ENCODE results near the gene NTN1. TPM values are rescaled to one million over a fixed set of nuclear protein-coding genes. Genes with fewer than 3 reads are reported as not detected.

The NTN1 gene
- total RNA-seq, 3 donors from 2014 or later = 2.2 to 3.7 (median 3.3) TPM

- Histone ChIP-seq H3K9me3 (no peaks in the 10 kb centered on the region), H3K36me3 (no peaks in the 10 kb centered on the region), H3K4me3 (no peak overlapping the region), H3K27ac (peak overlapping the region; percentile 65 to 83), H3K27me3 (no peaks in the 10 kb centered on the region), H3K4me1 (peaks cover 0 to 5% of the 10 kb centered on the region in 2 donors)
- DNase-seq (ENCODE audit: low spot score in 2 of 2) = no peak
- intact Hi-C loops (cut with DNase I; ENCODE audit: low total_unique reads) = no loop called here
- TF ChIP-seq POLR2AphosphoS5 (IDR thresholded peaks at IDR 0.05) (no peak), POLR2A (IDR thresholded peaks at IDR 0.05) (no peak), CTCF (IDR thresholded peaks at IDR 0.05) (no peak)
Observed at GRCh38 chr17:9244066-9245052, 223.0 kb downstream of the NTN1 start.

- H3K27me3 ChIP-seq = no peaks in the 10 kb centered on the region
- H3K9me3 ChIP-seq = no peaks in the 10 kb centered on the region
- no peaks in the 10 kb centered on the region for H3K4me1 ChIP-seq
- H3K36me3 ChIP-seq = no peaks in the 10 kb centered on the region
- no peak overlapping the region for H3K4me3 ChIP-seq
- DNase-seq (ENCODE audit: low spot score in 2 of 2) = no peak
- intact Hi-C loops (cut with DNase I; ENCODE audit: low total_unique reads) = no loop called here
- TF ChIP-seq CTCF (IDR thresholded peaks at IDR 0.05) = no peak
- no peak for TF ChIP-seq POLR2A (IDR thresholded peaks at IDR 0.05)
- no peak overlapping the region for H3K27ac ChIP-seq
Observed at GRCh38 chr17:9247401-9247938, 226.2 kb downstream of the NTN1 start.

GRCh38 chr17:9249245-9249953 lies 228.1 kb downstream of the NTN1 start:
- Histone ChIP-seq H3K9me3 (no peaks in the 10 kb centered on the region), H3K27ac (no peak overlapping the region), H3K4me1 (no peaks in the 10 kb centered on the region), H3K36me3 (no peaks in the 10 kb centered on the region), H3K27me3 (no peaks in the 10 kb centered on the region), H3K4me3 (no peak overlapping the region)
- DNase-seq (ENCODE audit: low spot score in 2 of 2) = no peak
- intact Hi-C loops (cut with DNase I; ENCODE audit: low total_unique reads) = no loop called here
- TF ChIP-seq POLR2AphosphoS5 (IDR thresholded peaks at IDR 0.05) (no peak), POLR2A (IDR thresholded peaks at IDR 0.05) (no peak), CTCF (IDR thresholded peaks at IDR 0.05) (no peak)

DNA sequence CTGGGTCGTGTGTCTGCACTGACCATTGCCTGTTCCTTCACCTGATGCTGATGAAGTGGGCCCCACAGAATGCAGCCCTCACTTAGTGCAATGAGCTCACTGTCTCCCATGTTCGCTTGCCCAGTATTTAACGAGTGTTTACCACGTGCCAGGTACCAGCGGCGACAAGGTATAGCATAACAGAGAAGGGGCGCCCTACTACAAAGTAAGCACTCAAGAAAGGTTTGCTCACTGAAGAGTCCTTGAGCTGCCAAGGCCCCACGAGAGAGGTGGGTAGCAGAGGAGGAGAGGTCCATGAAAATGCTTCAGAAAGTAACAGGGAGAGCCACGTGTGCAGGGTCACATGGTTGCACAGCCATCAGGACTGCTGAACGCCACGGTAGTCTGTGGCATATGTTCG lies 230.0 kb downstream of the NTN1 start:
- intact Hi-C loops (cut with DNase I; ENCODE audit: low total_unique reads) = no loop called here
- no peak for DNase-seq (ENCODE audit: low spot score in 2 of 2)
- no peak for TF ChIP-seq POLR2AphosphoS5 (IDR thresholded peaks at IDR 0.05)
- no peak for TF ChIP-seq POLR2A (IDR thresholded peaks at IDR 0.05)
- TF ChIP-seq CTCF (IDR thresholded peaks at IDR 0.05) = no peak
- Histone ChIP-seq H3K9me3 (no peaks in the 10 kb centered on the region), H3K4me3 (no peak overlapping the region), H3K36me3 (no peaks in the 10 kb centered on the region), H3K4me1 (no peaks in the 10 kb centered on the region), H3K27me3 (no peaks in the 10 kb centered on the region), H3K27ac (no peak overlapping the region)

- Histone ChIP-seq H3K27me3 (no peaks in the 10 kb centered on the region), H3K9me3 (no peaks in the 10 kb centered on the region), H3K36me3 (no peaks in the 10 kb centered on the region), H3K4me1 (no peaks in the 10 kb centered on the region), H3K4me3 (no peak overlapping the region), H3K27ac (no peak overlapping the region)
- intact Hi-C loops (cut with DNase I; ENCODE audit: low total_unique reads) = no loop called here
- no peak for TF ChIP-seq CTCF (IDR thresholded peaks at IDR 0.05)
- TF ChIP-seq POLR2AphosphoS5 (IDR thresholded peaks at IDR 0.05) = no peak
- TF ChIP-seq POLR2A (IDR thresholded peaks at IDR 0.05) = no peak
- no peak for DNase-seq (ENCODE audit: low spot score in 2 of 2)
Observed at GRCh38 chr17:9253308-9253707, 232.0 kb downstream of the NTN1 start.

All from breast epithelium (tissue), 4 donors.